Measurements from ENCODE around the gene COMMD3.

Gene COMMD3

GRCh38 chr10:22316286-22317075 lies at the start of gene COMMD3:
TSS of gene COMMD3 (plus strand) at chr10:22316388. CDS start at chr10:22316418, 30 bp downstream.
- TF ChIP-seq, protein P1, sequence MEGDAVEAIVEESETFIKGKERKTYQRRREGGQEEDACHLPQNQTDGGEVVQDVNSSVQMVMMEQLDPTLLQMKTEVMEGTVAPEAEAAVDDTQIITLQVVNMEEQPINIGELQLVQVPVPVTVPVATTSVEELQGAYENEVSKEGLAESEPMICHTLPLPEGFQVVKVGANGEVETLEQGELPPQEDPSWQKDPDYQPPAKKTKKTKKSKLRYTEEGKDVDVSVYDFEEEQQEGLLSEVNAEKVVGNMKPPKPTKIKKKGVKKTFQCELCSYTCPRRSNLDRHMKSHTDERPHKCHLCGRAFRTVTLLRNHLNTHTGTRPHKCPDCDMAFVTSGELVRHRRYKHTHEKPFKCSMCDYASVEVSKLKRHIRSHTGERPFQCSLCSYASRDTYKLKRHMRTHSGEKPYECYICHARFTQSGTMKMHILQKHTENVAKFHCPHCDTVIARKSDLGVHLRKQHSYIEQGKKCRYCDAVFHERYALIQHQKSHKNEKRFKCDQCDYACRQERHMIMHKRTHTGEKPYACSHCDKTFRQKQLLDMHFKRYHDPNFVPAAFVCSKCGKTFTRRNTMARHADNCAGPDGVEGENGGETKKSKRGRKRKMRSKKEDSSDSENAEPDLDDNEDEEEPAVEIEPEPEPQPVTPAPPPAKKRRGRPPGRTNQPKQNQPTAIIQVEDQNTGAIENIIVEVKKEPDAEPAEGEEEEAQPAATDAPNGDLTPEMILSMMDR (IDR thresholded peaks at IDR 0.05; ENCODE audit: extremely low read depth, missing control alignments): no peak
- peak; percentile 88 for DNase-seq (ENCODE audit: low spot score)

DNA sequence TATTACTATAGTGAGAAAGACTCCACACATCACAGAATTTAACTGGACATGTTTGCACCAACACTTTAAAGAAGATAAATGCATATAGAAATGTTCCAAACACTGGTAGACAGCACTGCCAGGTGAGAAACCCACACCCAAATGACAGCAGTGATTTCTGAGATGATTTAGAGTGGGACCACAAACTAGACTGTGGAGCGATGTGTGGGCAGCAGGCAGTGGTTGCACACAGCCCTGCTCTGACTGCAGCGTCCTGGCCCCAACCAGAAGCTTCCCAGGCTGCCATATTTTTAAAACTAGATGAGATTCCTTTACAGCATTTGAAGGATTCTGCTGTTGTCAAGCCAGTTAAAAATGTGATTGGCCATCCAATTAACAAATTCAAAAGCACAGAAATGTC lies 47.7 kb upstream of the COMMD3 start:
- TF ChIP-seq, protein P1 (IDR thresholded peaks at IDR 0.05; ENCODE audit: extremely low read depth, missing control alignments): no peak
- no peak for DNase-seq (ENCODE audit: low spot score)

GRCh38 chr10:22271786-22272185 lies 44.4 kb upstream of the COMMD3 start:
- no peak for DNase-seq (ENCODE audit: low spot score)
- TF ChIP-seq, protein P1 (IDR thresholded peaks at IDR 0.05; ENCODE audit: extremely low read depth, missing control alignments): no peak

DNA sequence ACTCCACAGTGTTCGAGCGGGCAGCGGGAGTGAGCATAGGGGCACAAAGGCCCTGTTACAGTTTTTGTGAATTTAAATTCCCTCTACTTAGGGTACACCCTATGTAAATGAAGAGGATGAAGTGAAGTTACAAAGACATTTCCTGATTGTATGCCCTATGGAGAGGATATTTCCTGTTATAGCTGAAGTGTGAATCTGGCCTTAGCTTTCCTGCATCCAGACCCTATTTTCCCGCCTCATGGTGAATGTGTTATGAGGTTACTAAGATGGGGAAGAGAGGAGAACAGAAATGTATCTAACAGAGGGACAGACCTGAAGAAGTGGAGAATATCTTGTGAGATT lies 37.8 kb upstream of the COMMD3 start:
- TF ChIP-seq, protein P1 (IDR thresholded peaks at IDR 0.05; ENCODE audit: extremely low read depth, missing control alignments): no peak
- DNase-seq (ENCODE audit: low spot score): no peak

- DNase-seq (ENCODE audit: low spot score): no peak
- TF ChIP-seq, protein P1 (IDR thresholded peaks at IDR 0.05; ENCODE audit: extremely low read depth, missing control alignments): no peak
These were observed 36.1 kb upstream of the COMMD3 start for GRCh38 chr10:22280078-22280477.

DNA sequence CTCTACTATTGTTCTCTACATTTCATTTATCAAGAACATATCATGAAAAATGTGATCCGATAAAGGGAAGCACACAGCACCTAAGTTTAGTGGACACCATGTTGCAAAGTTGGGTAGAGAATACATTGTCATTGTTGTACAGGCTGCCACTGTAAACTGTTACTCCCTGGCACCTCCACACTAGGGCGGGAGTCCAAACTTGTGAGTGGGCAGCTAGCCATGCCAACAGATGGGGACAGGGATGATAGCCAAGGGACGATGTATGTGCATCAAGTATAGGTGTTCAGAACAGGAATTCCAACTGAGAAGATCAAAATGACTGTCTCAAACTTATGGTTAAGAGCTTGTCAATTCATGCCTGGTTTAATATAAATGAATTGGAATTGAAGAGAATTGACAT lies 31.1 kb upstream of the COMMD3 start:
- DNase-seq (ENCODE audit: low spot score): no peak
- TF ChIP-seq, protein P1 (IDR thresholded peaks at IDR 0.05; ENCODE audit: extremely low read depth, missing control alignments): no peak

GRCh38 chr10:22293747-22294404 lies 22.3 kb upstream of the COMMD3 start:
- TF ChIP-seq, protein P1 (IDR thresholded peaks at IDR 0.05; ENCODE audit: extremely low read depth, missing control alignments): no peak

More at GRCh38 chr10:22293747-22294404, 22.3 kb upstream of the COMMD3 start:
- DNase-seq (ENCODE audit: low spot score): no peak
